GM19372 (cell line): Measurements from ENCODE around the gene C1orf87.

Experiments
- ATAC-seq: cut with Tn5 transposase; IDR thresholded peaks from one replicate; pipeline ENCODE4 v1.9.1; 2021; ENCODE audit warnings: mild to moderate bottlenecking, low read depth, moderate library complexity; ENCODE audit not compliant: unreplicated experiment

The C1orf87 gene

GRCh38 chr1:60073605-60074278 is at the start of gene C1orf87:
TSS of gene C1orf87 (minus strand) at chr1:60073770. CDS start at chr1:60072643, 1,127 bp downstream.
- ATAC-seq = no peak

- ATAC-seq = no peak
These were observed 44.5 kb upstream of the C1orf87 start for GRCh38 chr1:60118085-60118484.

- no peak for ATAC-seq
These were observed 41.3 kb upstream of the C1orf87 start for GRCh38 chr1:60114745-60115318.

- no peak for ATAC-seq
These were observed 40.0 kb upstream of the C1orf87 start for GRCh38 chr1:60113596-60113995.

- no peak for ATAC-seq
These were observed 39.5 kb upstream of the C1orf87 start for GRCh38 chr1:60113028-60113427.

- ATAC-seq = no peak
These were observed 38.1 kb upstream of the C1orf87 start for GRCh38 chr1:60111716-60112115.

- ATAC-seq = no peak
These were observed 37.5 kb upstream of the C1orf87 start for GRCh38 chr1:60111118-60111517.

GRCh38 chr1:60108196-60108595 is 34.6 kb upstream of the C1orf87 start:
- ATAC-seq = no peak

- ATAC-seq = no peak
These were observed 29.6 kb upstream of the C1orf87 start for GRCh38 chr1:60103186-60103585.

- no peak for ATAC-seq
These were observed 28.9 kb upstream of the C1orf87 start for GRCh38 chr1:60102267-60103061.

- no peak for ATAC-seq
These were observed 27.9 kb upstream of the C1orf87 start for GRCh38 chr1:60101516-60101915.

GRCh38 chr1:60091195-60091715 is 17.7 kb upstream of the C1orf87 start:
- no peak for ATAC-seq

GRCh38 chr1:60090655-60091054 is 17.1 kb upstream of the C1orf87 start:
- no peak for ATAC-seq

- ATAC-seq = no peak
These were observed 15.1 kb upstream of the C1orf87 start for GRCh38 chr1:60088620-60089155.

GRCh38 chr1:60087681-60088080 is 14.1 kb upstream of the C1orf87 start:
- ATAC-seq = no peak

GRCh38 chr1:60078182-60078581 is 4.6 kb upstream of the C1orf87 start:
- no peak for ATAC-seq

GRCh38 chr1:60071296-60071695 is 2.3 kb downstream of the C1orf87 start:
- no peak for ATAC-seq

GRCh38 chr1:60069691-60070090 is 3.9 kb downstream of the C1orf87 start:
- no peak for ATAC-seq

GRCh38 chr1:60068393-60069045 is 5.1 kb downstream of the C1orf87 start:
- ATAC-seq = no peak

GRCh38 chr1:60066001-60066400 is 7.6 kb downstream of the C1orf87 start:
- no peak for ATAC-seq

- ATAC-seq = no peak
These were observed 8.4 kb downstream of the C1orf87 start for GRCh38 chr1:60065199-60065598.
